Keratinocyte (primary cell): ENCODE measurements around the gene VWA5A. TPM values are rescaled to one million over a fixed set of nuclear protein-coding genes. Genes with fewer than 3 reads are reported as not detected.

ENCODE experiments used
- DNase-seq: peaks from one replicate; pipeline ENCODE4 v3.0.0-alpha.2; 2011; ENCODE audit warnings: low read depth, missing footprints, low spot score
- FAIRE-seq: peaks from 2 replicates; lab custom pipeline; 2011; peaks lifted over from hg19 to GRCh38; lab: Jason Lieb, UNC
- H2AFZ ChIP-seq: 2 replicates; pipeline ENCODE4 v1.6.0; 2012; ENCODE audit warnings: low read length, control low read depth, inconsistent platforms; ENCODE audit not compliant: control insufficient read depth
- H3K27ac ChIP-seq: 2 replicates; pipeline ENCODE4 v1.5.1; 2011; ENCODE audit warnings: low read length; ENCODE audit not compliant: control insufficient read depth, insufficient read depth
- H3K27me3 ChIP-seq: 3 replicates; pipeline ENCODE4 v1.6.0; 2011; ENCODE audit warnings: low read length; ENCODE audit not compliant: control insufficient read depth, insufficient read depth; ENCODE audit errors: extremely low read depth
- H3K36me3 ChIP-seq, 2 experiments: 2 replicates in 1 of 2; 3 replicates in 1 of 2; pipeline ENCODE4 v1.5.1; 2011; ENCODE audit warnings: low read length in 2 of 2, mild to moderate bottlenecking in 1 of 2; ENCODE audit not compliant: control insufficient read depth in 2 of 2, insufficient read depth in 2 of 2; ENCODE audit errors: extremely low read depth in 1 of 2
- H3K4me1 ChIP-seq: 3 replicates; pipeline ENCODE4 v1.5.1; 2011; ENCODE audit warnings: low read length; ENCODE audit not compliant: control insufficient read depth, insufficient read depth; ENCODE audit errors: extremely low read depth
- H3K4me2 ChIP-seq: 3 replicates; pipeline ENCODE4 v1.6.0; 2011; ENCODE audit warnings: low read depth, low read length; ENCODE audit not compliant: control insufficient read depth, insufficient read depth; ENCODE audit errors: extremely low read depth
- H3K4me3 ChIP-seq, 3 experiments: fragments of 200-600 bp in 1 of 3; sonication (generic) in 1 of 3; 2 replicates in 2 of 3; 3 replicates in 1 of 3; pipeline ENCODE4 v1.5.1; 2011 to 2016; ENCODE audit warnings: low read length in 3 of 3, mild to moderate bottlenecking in 3 of 3, control low read depth in 2 of 3, inconsistent platforms in 1 of 3, low read depth in 1 of 3, mixed read lengths in 1 of 3, mixed run types in 1 of 3, moderate library complexity in 1 of 3; ENCODE audit not compliant: control insufficient read depth in 2 of 3, insufficient read depth in 2 of 3; ENCODE audit errors: extremely low read depth in 1 of 3
- H3K79me2 ChIP-seq: 2 replicates; pipeline ENCODE4 v1.6.0; 2012; ENCODE audit warnings: low read length; ENCODE audit not compliant: control insufficient read depth, insufficient read depth
- H3K9ac ChIP-seq: 3 replicates; pipeline ENCODE4 v1.6.0; 2011; ENCODE audit warnings: low read length; ENCODE audit not compliant: control insufficient read depth, insufficient read depth; ENCODE audit errors: extremely low read depth
- H3K9me1 ChIP-seq: 3 replicates; pipeline ENCODE4 v1.6.0; 2011; ENCODE audit warnings: low read length; ENCODE audit not compliant: control insufficient read depth, insufficient read depth; ENCODE audit errors: extremely low read depth
- H3K9me3 ChIP-seq: 2 replicates; pipeline ENCODE4 v1.5.1; 2012; ENCODE audit warnings: low read depth, low read length; ENCODE audit not compliant: control insufficient read depth
- H4K20me1 ChIP-seq: 3 replicates; pipeline ENCODE4 v1.6.0; 2011; ENCODE audit warnings: low read length; ENCODE audit not compliant: control insufficient read depth, insufficient read depth; ENCODE audit errors: extremely low read depth
- CTCF ChIP-seq, 3 experiments: IDR thresholded peaks in 1 of 3; conservative IDR thresholded peaks in 1 of 3; optimal IDR thresholded peaks in 1 of 3; 2 replicates in 2 of 3; 3 replicates in 1 of 3; pipeline versions ENCODE3 to v1.5.1; 2011; ENCODE audit warnings: low read length in 3 of 3, mild to moderate bottlenecking in 3 of 3, moderate library complexity in 2 of 3, control low read depth in 1 of 3, inconsistent platforms in 1 of 3; ENCODE audit not compliant: insufficient read depth in 2 of 3; ENCODE audit errors: extremely low read depth in 1 of 3
- EZH2 ChIP-seq: IDR thresholded peaks from one replicate; pipeline ENCODE4 v1.6.1; 2012; ENCODE audit warnings: inconsistent platforms, mild to moderate bottlenecking, low read length, moderate library complexity
- dilution Hi-C: fragments of 300-500 bp; cut with MboI; formaldehyde crosslinking; loops from one replicate; pipeline ENCODE4 v1.7.0; 2020; ENCODE audit warnings: low sequenced_read_pairs; ENCODE audit not compliant: extremely low pct_ligation_motif_present
- polyA plus RNA-seq, 5 experiments: library from polyadenylated mRNA; depleted of rRNA in 3 of 5; stranded (reverse) in 3 of 5; stranded (forward) in 1 of 5; unstranded in 1 of 5; fragments of >200 nt; gene quantifications; 1 replicate in 1 of 5; 2 replicates in 3 of 5; 3 replicates in 1 of 5; pipeline versions ENCODE4 v1.2.1 to v1.2.3, GENCODE V29; 2011 to 2012; ENCODE audit warnings: missing spikeins in 2 of 5, low read depth in 1 of 5, low replicate concordance in 1 of 5

The VWA5A gene
- polyA plus RNA-seq, 1 donor (not counting 4 experiments of a cell fraction or from before 2014, with no cell fraction given) = 36.4 TPM

DNA sequence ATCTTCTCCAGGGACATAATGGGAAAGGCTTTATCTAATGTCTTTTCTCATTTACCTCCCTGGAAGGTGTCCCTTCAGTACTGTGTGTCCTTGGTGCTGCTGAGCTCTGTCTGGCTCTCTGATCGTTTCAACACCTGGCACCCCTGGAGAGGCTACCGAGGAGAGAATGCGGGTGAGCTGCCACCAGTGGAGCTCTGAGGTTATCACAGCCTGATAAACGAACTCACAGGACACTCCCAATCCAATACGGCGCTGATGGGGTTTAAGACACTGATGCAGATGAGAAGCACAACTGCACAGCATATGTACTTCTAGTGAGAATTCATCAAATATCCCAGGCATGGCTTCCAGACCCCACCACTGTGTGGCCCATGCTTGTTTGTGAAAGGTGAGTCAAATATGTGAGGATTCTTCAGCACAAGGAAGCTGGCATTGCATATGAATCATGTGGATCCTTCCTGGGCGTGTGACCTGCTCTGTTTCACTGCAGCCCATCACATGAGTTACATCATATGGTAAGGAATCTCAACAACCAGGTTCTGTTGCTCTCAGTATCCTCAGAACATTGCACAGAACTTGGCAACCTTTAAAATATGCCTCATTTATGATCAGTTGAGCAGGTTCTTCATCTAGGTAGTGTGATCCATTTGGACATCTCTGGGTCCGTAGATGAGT, 34.8 kb upstream of the VWA5A start:
- Histone ChIP-seq H3K79me2 (no peaks in the 10 kb centered on the region), H2AFZ (no peak overlapping the region), H3K9ac (no peak overlapping the region), H4K20me1 (no peaks in the 10 kb centered on the region), H3K27me3 (no peaks in the 10 kb centered on the region), H3K9me1 (no peaks in the 10 kb centered on the region), H3K9me3 (no peaks in the 10 kb centered on the region), H3K4me1 (peaks cover 42% of the 10 kb centered on the region), H3K27ac (peak overlapping the region; percentile 34), H3K4me3 (no peak overlapping the region), H3K36me3 (no peaks in the 10 kb centered on the region), H3K4me2 (peak overlapping the region; percentile 0)
- DNase-seq (peak; percentile 90), FAIRE-seq (peak; percentile 97)
- TF ChIP-seq CTCF (optimal IDR thresholded peaks at IDR 0.05 in 1 of 3, IDR thresholded peaks at IDR 0.05 in 1 of 3, conservative IDR thresholded peaks at IDR 0.05 in 1 of 3; ENCODE audit: extremely low read depth in 1 of 3, insufficient read depth in 2 of 3, low read length in 3 of 3) (peak in 1 of 3 experiments; percentile 11), EZH2 (no peak)
- dilution Hi-C loops = no loop called here

DNA sequence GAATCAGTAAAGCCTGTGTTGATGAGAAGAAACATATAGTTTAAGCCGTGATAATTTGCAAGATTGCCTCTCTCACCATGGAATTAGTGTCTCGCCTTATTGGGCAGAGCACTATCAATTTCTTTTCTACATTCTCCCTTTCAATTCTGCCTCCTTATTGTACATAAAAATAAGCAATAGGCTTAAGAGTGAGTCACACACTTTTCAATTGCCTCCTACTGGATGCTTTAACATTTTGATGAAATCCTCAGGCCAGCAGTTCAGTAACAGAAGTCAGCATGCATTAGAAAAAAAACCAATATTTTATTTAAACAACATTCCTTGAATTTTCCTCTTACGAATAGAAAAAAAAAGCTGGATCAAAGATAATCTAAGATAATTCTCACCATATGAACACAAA, 33.8 kb upstream of the VWA5A start:
- Histone ChIP-seq H3K9me1 (no peaks in the 10 kb centered on the region), H3K79me2 (no peaks in the 10 kb centered on the region), H3K27me3 (no peaks in the 10 kb centered on the region), H3K27ac (peak overlapping the region; percentile 34), H3K4me3 (no peak overlapping the region), H3K9ac (no peak overlapping the region), H3K4me2 (peak overlapping the region; percentile 0), H4K20me1 (no peaks in the 10 kb centered on the region), H3K4me1 (peaks cover 35% of the 10 kb centered on the region), H3K9me3 (no peaks in the 10 kb centered on the region), H3K36me3 (no peaks in the 10 kb centered on the region), H2AFZ (no peak overlapping the region)
- dilution Hi-C loops = no loop called here
- DNase-seq (no peak), FAIRE-seq (no peak)
- TF ChIP-seq CTCF (optimal IDR thresholded peaks at IDR 0.05 in 1 of 3, IDR thresholded peaks at IDR 0.05 in 1 of 3, conservative IDR thresholded peaks at IDR 0.05 in 1 of 3; ENCODE audit: extremely low read depth in 1 of 3, insufficient read depth in 2 of 3, low read length in 3 of 3) (no peak), EZH2 (no peak)
